Tibial nerve (tissue), 4 donors: ENCODE results near the gene ARHGAP15. TPM values are rescaled to one million over a fixed set of nuclear protein-coding genes. Genes with fewer than 3 reads are reported as not detected.

Experiments
- DNase-seq, 2 donors: peaks; one replicate each; pipeline ENCODE4 v3.0.0-alpha.2; 2019; ENCODE audit warnings: low spot score in 2 of 2
- H3K27ac ChIP-seq, 4 donors: fragments of 200-600 bp; sonication (generic) in 3 of 4; one replicate each; pipeline ENCODE4 v1.5.1; 2017 to 2019; ENCODE audit warnings: mild to moderate bottlenecking in 1 of 4
- H3K27me3 ChIP-seq, 2 donors: fragments of 200-600 bp; sonication (generic) in 1 of 2; one replicate each; pipeline versions ENCODE4 v1.5.1 to v1.6.0; 2017 to 2019
- H3K36me3 ChIP-seq, 3 donors: fragments of 200-600 bp; sonication (generic); one replicate each; pipeline ENCODE4 v1.5.1; 2018 to 2019
- H3K4me1 ChIP-seq, 4 donors: fragments of 200-600 bp; sonication (generic) in 3 of 4; one replicate each; pipeline ENCODE4 v1.5.1; 2017 to 2019
- H3K4me3 ChIP-seq, 4 donors: fragments of 200-600 bp; sonication (generic) in 3 of 4; one replicate each; pipeline ENCODE4 v1.5.1; 2017 to 2019; ENCODE audit warnings: mild to moderate bottlenecking in 1 of 4, moderate library complexity in 1 of 4
- H3K9me3 ChIP-seq, 4 donors: fragments of 200-600 bp; sonication (generic) in 3 of 4; one replicate each; pipeline ENCODE4 v1.5.1; 2017 to 2019
- CTCF ChIP-seq, 5 experiments: fragments of 200-600 bp in 3 of 5; fragments of 450-650 bp in 2 of 5; sonication (generic) in 3 of 5; IDR thresholded peaks; one replicate each; pipeline ENCODE4 v1.5.1; 2016 to 2019; ENCODE audit warnings: antibody characterized with exemption in 5 of 5, mild to moderate bottlenecking in 3 of 5, moderate library complexity in 2 of 5
- EP300 ChIP-seq, 2 donors: sonication (generic); formaldehyde crosslinking; IDR thresholded peaks; one replicate each; pipeline ENCODE4 v1.6.1; 2017; ENCODE audit warnings: antibody characterized with exemption in 2 of 2, mild to moderate bottlenecking in 1 of 2
- POLR2A ChIP-seq, 2 donors: fragments of 450-650 bp; IDR thresholded peaks; one replicate each; pipeline ENCODE4 v1.6.1; 2017; ENCODE audit warnings: antibody characterized with exemption in 2 of 2, mild to moderate bottlenecking in 2 of 2, moderate library complexity in 2 of 2
- WGBS, 2 donors: methylation state at CpG; one replicate each; pipeline ENCODE4 v1.1.5; 2018; 5-methylcytosine and 5-hydroxymethylcytosine counted together
- total RNA-seq, 4 donors: library from RNA; depleted of rRNA; stranded (reverse); fragments of >200 nt; gene quantifications; one replicate each; pipeline ENCODE4 v1.1.0, GENCODE V29; 2016

Gene ARHGAP15
- total RNA-seq, 4 donors from 2014 or later: 22.6 to 47.4 (median 35.9) TPM

DNA sequence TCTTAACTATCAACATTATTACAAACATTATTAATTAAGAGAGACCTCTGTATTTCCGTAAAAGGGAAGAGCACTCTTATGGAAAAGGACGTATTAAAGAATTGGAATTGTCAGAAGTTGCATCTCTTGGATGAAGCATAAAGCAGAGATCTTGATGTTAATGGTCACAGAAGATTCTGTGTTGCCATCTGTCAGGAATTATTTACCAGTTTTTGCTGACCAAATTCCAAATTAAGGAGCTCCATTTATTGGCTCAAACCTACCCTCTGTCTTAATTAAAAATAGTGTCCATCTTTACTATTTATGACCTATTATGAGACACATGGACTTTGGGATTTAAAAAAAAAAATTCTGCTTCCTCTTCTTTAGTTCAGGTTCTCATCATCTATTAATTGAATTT lies 232.1 kb downstream of the ARHGAP15 start:
- WGBS, 2 donors: 95 to 97% methylated on average over 2 of the region's 2 CpGs
- H3K27me3 ChIP-seq: no peaks in the 10 kb centered on the region
- H3K4me3 ChIP-seq: no peak overlapping the region
- H3K9me3 ChIP-seq: no peaks in the 10 kb centered on the region
- no peak for TF ChIP-seq CTCF (IDR thresholded peaks at IDR 0.05)
- no peak for TF ChIP-seq POLR2A (IDR thresholded peaks at IDR 0.05)
- TF ChIP-seq EP300 (IDR thresholded peaks at IDR 0.05): no peak
- H3K36me3 ChIP-seq: no peaks in the 10 kb centered on the region
- H3K4me1 ChIP-seq: no peaks in the 10 kb centered on the region
- H3K27ac ChIP-seq: no peak overlapping the region
- no peak for DNase-seq

- TF ChIP-seq EP300 (IDR thresholded peaks at IDR 0.05): no peak
- no peak for TF ChIP-seq CTCF (IDR thresholded peaks at IDR 0.05)
- TF ChIP-seq POLR2A (IDR thresholded peaks at IDR 0.05): no peak
- DNase-seq: no peak
- 67 to 78% methylated on average over 2 of the region's 2 CpGs for WGBS, 2 donors
- Histone ChIP-seq H3K9me3 (no peaks in the 10 kb centered on the region), H3K4me3 (no peak overlapping the region), H3K4me1 (no peaks in the 10 kb centered on the region), H3K36me3 (no peaks in the 10 kb centered on the region), H3K27me3 (no peaks in the 10 kb centered on the region), H3K27ac (no peak overlapping the region)
These were observed 242.4 kb downstream of the ARHGAP15 start for GRCh38 chr2:143371616-143372015.

DNA sequence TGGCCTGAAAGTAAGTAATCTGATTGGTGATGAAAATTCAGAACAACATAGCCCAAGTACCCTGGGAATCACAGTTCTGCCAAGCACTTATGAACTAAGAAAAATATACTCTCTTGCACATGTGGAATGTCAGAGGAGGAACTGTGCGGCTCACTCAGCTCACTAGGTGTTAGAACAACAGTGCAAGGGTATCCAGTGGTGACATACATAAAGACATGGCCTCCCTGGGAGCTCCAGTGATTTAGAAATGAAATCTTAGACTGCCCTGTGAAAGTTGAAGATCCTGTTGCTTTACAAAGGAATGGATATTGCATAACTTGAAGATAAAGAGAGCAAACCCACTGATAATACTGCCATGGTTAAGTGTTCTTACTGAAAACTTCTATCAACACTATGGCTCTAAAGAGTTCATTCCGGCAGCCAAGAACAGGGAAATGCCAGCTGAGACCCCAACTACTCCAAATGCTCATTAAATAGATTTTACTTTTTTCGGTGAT lies 246.2 kb downstream of the ARHGAP15 start:
- no peaks in the 10 kb centered on the region for H3K36me3 ChIP-seq
- 85 to 87% methylated on average over 3 of the region's 3 CpGs for WGBS, 2 donors
- DNase-seq: no peak
- no peak overlapping the region for H3K27ac ChIP-seq
- no peaks in the 10 kb centered on the region for H3K27me3 ChIP-seq
- H3K9me3 ChIP-seq: no peaks in the 10 kb centered on the region
- H3K4me1 ChIP-seq: no peaks in the 10 kb centered on the region
- no peak overlapping the region for H3K4me3 ChIP-seq
- TF ChIP-seq POLR2A (IDR thresholded peaks at IDR 0.05) (no peak), CTCF (IDR thresholded peaks at IDR 0.05) (no peak), EP300 (IDR thresholded peaks at IDR 0.05) (no peak)

- Histone ChIP-seq H3K36me3 (no peaks in the 10 kb centered on the region), H3K27ac (no peak overlapping the region), H3K27me3 (no peaks in the 10 kb centered on the region), H3K4me3 (no peak overlapping the region), H3K4me1 (no peaks in the 10 kb centered on the region), H3K9me3 (no peaks in the 10 kb centered on the region)
- no peak for TF ChIP-seq EP300 (IDR thresholded peaks at IDR 0.05)
- TF ChIP-seq CTCF (IDR thresholded peaks at IDR 0.05): no peak
- TF ChIP-seq POLR2A (IDR thresholded peaks at IDR 0.05): no peak
- no peak for DNase-seq
- WGBS, 2 donors: 87 to 96% methylated on average over 2 of the region's 2 CpGs
These were observed 249.8 kb downstream of the ARHGAP15 start for GRCh38 chr2:143378996-143379395.

- WGBS, 2 donors: 88 to 89% methylated on average over 1 of the region's 1 CpG
- H3K27me3 ChIP-seq: no peaks in the 10 kb centered on the region
- no peak for DNase-seq
- no peaks in the 10 kb centered on the region for H3K9me3 ChIP-seq
- no peak overlapping the region for H3K27ac ChIP-seq
- H3K36me3 ChIP-seq: no peaks in the 10 kb centered on the region
- no peak overlapping the region for H3K4me3 ChIP-seq
- TF ChIP-seq CTCF (IDR thresholded peaks at IDR 0.05): no peak
- TF ChIP-seq POLR2A (IDR thresholded peaks at IDR 0.05): no peak
- no peak for TF ChIP-seq EP300 (IDR thresholded peaks at IDR 0.05)
- no peaks in the 10 kb centered on the region for H3K4me1 ChIP-seq
These were observed 250.7 kb downstream of the ARHGAP15 start for GRCh38 chr2:143379955-143380354.
